ENCODE data around the gene HDHD2. TPM values are rescaled to one million over a fixed set of nuclear protein-coding genes. Genes with fewer than 3 reads are reported as not detected.

The HDHD2 gene
- total RNA-seq, 2 experiments from 2014 or later: 28.1 to 32.2 TPM

DNA sequence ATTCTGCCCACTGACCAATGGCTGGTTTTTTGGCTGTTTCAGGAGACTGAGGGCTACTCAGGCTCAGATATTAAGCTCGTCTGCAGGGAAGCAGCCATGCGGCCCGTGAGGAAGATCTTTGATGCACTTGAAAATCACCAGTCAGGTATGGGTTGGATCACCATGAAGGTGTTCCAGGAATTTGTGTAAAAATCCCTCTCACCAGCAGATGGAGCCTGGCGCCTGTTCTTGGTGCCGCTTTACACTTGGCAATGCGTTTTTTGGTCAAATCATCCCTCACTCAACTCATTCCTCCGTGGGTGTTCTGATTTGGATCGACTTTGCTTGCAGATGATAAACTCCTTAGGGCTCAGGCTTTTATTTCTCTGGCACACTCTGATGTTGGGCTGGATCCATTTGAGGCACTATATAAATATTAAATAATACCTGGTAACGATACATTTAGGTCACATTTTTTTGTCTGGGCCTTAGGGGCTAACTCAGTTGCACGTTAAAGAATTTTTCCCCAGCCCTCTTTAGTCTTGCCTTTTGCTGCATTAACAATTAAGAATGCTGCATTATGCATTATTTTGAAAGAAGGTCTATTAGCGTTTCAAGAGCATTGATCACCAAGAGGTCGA, 50.0 kb downstream of the HDHD2 start:
- H3K27me3 Mint-ChIP-seq: no peaks in the 10 kb centered on the region
- POLR2A ChIA-PET: no interaction called here
- no peak overlapping the region for H3K4me3 Mint-ChIP-seq
- peak; percentile 72 for ATAC-seq
- H3K27ac Mint-ChIP-seq: no peak overlapping the region
- DNase-seq: peak; percentile 70
- H3K4me1 Mint-ChIP-seq (ENCODE audit: low read depth): no peaks in the 10 kb centered on the region
- TF ChIP-seq, protein P1, sequence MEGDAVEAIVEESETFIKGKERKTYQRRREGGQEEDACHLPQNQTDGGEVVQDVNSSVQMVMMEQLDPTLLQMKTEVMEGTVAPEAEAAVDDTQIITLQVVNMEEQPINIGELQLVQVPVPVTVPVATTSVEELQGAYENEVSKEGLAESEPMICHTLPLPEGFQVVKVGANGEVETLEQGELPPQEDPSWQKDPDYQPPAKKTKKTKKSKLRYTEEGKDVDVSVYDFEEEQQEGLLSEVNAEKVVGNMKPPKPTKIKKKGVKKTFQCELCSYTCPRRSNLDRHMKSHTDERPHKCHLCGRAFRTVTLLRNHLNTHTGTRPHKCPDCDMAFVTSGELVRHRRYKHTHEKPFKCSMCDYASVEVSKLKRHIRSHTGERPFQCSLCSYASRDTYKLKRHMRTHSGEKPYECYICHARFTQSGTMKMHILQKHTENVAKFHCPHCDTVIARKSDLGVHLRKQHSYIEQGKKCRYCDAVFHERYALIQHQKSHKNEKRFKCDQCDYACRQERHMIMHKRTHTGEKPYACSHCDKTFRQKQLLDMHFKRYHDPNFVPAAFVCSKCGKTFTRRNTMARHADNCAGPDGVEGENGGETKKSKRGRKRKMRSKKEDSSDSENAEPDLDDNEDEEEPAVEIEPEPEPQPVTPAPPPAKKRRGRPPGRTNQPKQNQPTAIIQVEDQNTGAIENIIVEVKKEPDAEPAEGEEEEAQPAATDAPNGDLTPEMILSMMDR (IDR thresholded peaks at IDR 0.05): peak; percentile 72
- CTCF ChIA-PET: interaction anchor here (0.6 to 7.6 kb wide), 10 partner anchors 10 to 648 kb away, joined by 3 to 65 read pairs (median 4); no protein-coding TSS in a partner anchor
- peaks cover 2% of the 10 kb centered on the region for H3K36me3 Mint-ChIP-seq (ENCODE audit: low read depth)
- H3K9me3 Mint-ChIP-seq: no peaks in the 10 kb centered on the region
- intact Hi-C loops (cut with micrococcal nuclease): loop anchor here (1.0 to 10.0 kb wide), 2 partner anchors 105 to 644 kb away; no protein-coding TSS in a partner anchor

DNA sequence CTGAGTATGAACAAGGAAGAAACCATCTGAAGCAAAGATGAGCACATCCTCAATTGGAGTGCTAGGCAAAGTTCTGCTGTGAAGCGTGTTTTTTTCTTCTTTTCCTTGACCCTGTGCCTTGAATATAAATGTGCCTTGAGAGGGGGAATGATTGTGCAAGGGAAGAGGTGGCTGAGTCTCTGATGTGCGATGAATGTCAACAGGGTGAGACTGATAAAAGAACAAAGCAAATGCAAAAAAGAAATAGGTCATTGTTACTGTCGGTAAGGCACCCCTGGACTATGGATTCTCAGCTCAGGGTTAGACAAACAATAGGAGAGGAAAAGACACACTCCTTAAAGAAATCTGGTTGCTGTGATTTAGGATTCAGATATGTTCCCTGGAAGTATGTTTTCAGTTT, 54.5 kb downstream of the HDHD2 start:
- CTCF ChIA-PET: no interaction called here
- H3K36me3 Mint-ChIP-seq (ENCODE audit: low read depth): peaks cover 2% of the 10 kb centered on the region
- TF ChIP-seq, protein P1 (IDR thresholded peaks at IDR 0.05): no peak
- no peak for DNase-seq
- no peaks in the 10 kb centered on the region for H3K9me3 Mint-ChIP-seq
- H3K27me3 Mint-ChIP-seq: no peaks in the 10 kb centered on the region
- intact Hi-C loops (cut with micrococcal nuclease): no loop called here
- no peak for ATAC-seq
- no peaks in the 10 kb centered on the region for H3K4me1 Mint-ChIP-seq (ENCODE audit: low read depth)
- H3K27ac Mint-ChIP-seq: no peak overlapping the region
- no peak overlapping the region for H3K4me3 Mint-ChIP-seq
- POLR2A ChIA-PET: no interaction called here

DNA sequence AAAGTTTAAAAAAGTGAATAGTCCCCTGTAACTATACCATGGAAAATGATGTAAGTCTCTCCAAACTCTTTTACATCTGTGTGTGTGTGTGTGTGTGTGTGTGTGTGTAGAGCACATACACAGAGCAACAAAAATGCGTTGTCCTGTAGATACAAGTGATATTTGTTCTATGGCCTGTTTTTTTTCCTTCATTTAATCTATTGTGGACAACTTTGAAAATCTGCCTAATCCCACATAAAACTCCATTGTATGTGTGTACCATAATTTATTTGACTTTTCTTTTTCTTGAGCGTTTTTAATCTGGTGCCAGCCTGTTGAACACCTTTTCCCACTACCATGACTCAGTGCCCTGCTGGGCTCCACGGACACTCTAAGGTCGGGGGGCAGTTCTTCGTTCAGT, 62.6 kb downstream of the HDHD2 start:
- CTCF ChIA-PET: interaction anchor here (2.6 kb wide), 1 partner anchor 117 kb away, joined by 8 read pairs; no protein-coding TSS in a partner anchor
- TF ChIP-seq, protein P1 (IDR thresholded peaks at IDR 0.05): no peak
- H3K36me3 Mint-ChIP-seq (ENCODE audit: low read depth): peaks cover 2% of the 10 kb centered on the region
- POLR2A ChIA-PET: no interaction called here
- intact Hi-C loops (cut with micrococcal nuclease): no loop called here
- ATAC-seq (no peak), DNase-seq (no peak)
- no peak overlapping the region for H3K27ac Mint-ChIP-seq
- no peaks in the 10 kb centered on the region for H3K4me1 Mint-ChIP-seq (ENCODE audit: low read depth)
- no peaks in the 10 kb centered on the region for H3K27me3 Mint-ChIP-seq
- H3K9me3 Mint-ChIP-seq: no peaks in the 10 kb centered on the region
- H3K4me3 Mint-ChIP-seq: no peak overlapping the region

DNA sequence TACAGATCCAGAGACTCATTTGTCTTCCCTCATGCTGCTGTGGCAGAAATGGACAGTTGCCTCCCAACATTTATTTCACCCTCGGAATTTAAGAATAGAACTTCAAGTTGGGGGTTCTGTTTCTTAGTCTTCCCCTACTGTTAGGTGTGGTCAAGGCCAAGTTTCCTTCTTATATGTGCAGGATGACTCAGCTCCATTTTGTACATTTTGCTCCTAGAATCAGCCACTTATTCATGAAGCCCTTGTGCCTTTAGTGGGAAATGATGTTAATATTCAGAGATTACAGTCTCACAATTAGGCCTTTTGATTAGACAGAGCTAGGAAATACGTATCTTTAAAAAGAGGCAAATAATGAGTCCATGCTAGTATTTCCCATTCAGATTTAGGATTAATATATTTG, 68.7 kb downstream of the HDHD2 start:
- ATAC-seq: no peak
- H3K4me1 Mint-ChIP-seq (ENCODE audit: low read depth): peaks cover 5% of the 10 kb centered on the region
- no peak overlapping the region for H3K27ac Mint-ChIP-seq
- H3K36me3 Mint-ChIP-seq (ENCODE audit: low read depth): no peaks in the 10 kb centered on the region
- H3K27me3 Mint-ChIP-seq: no peaks in the 10 kb centered on the region
- TF ChIP-seq, protein P1 (IDR thresholded peaks at IDR 0.05): no peak
- intact Hi-C loops (cut with micrococcal nuclease): no loop called here
- no peak overlapping the region for H3K4me3 Mint-ChIP-seq
- ChIA-PET CTCF (no interaction called here), POLR2A (no interaction called here)
- no peaks in the 10 kb centered on the region for H3K9me3 Mint-ChIP-seq
- no peak for DNase-seq

DNA sequence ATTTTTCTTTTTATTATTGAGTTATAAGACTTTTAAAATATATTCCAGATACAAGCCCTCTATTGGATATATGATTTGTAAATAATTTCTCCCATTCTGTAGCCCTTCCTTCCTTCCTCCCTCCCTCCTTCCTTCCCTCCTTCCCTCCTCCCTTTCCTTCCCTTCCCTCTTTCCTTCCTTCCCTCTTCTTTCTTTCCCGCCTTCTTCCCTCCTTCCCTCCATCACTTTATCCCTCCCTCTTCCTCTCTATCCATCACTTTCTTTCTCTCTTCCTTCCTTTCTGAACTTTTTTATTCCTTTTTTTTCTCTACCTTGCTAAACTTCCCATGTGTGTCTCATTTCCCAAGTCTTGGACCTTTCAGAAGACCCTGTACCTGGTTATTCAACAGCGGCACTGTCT, 69.4 kb downstream of the HDHD2 start:
- Mint-ChIP-seq H3K4me1 (ENCODE audit: low read depth) (peaks cover 5% of the 10 kb centered on the region), H3K36me3 (ENCODE audit: low read depth) (no peaks in the 10 kb centered on the region), H3K27me3 (no peaks in the 10 kb centered on the region), H3K4me3 (no peak overlapping the region), H3K9me3 (no peaks in the 10 kb centered on the region), H3K27ac (no peak overlapping the region)
- TF ChIP-seq, protein P1 (IDR thresholded peaks at IDR 0.05): no peak
- DNase-seq (no peak), ATAC-seq (no peak)
- ChIA-PET CTCF (no interaction called here), POLR2A (no interaction called here)
- intact Hi-C loops (cut with micrococcal nuclease): no loop called here
